ENCODE data around the gene PLXNA1. TPM values are rescaled to one million over a fixed set of nuclear protein-coding genes. Genes with fewer than 3 reads are reported as not detected.

The PLXNA1 gene
- total and polyA plus RNA-seq, 4 donors = 0.92 to 8.3 (median 4.4) TPM

- Histone ChIP-seq H3K27me3 (ENCODE audit: control insufficient read depth in 4 of 4, insufficient read depth in 4 of 4, low read length in 3 of 4) (no peaks in the 10 kb centered on the region), H3K9ac (ENCODE audit: low read depth in 1 of 2, low read length in 2 of 2) (no peak overlapping the region), H3K4me3 (ENCODE audit: low read depth in 1 of 3, low read length in 3 of 3) (no peak overlapping the region), H3K27ac (ENCODE audit: low read depth in 1 of 2, low read length in 2 of 2) (no peak overlapping the region), H3K4me1 (ENCODE audit: control insufficient read depth in 4 of 4, insufficient read depth in 4 of 4, low read length in 3 of 4) (peaks cover 0 to 2% (median 0%) of the 10 kb centered on the region in 4 donors), H3K36me3 (ENCODE audit: control insufficient read depth in 4 of 4, insufficient read depth in 3 of 4, low read depth in 1 of 4, low read length in 3 of 4) (no peaks in the 10 kb centered on the region), H3K9me3 (ENCODE audit: control insufficient read depth in 4 of 4, low read length in 3 of 4) (no peaks in the 10 kb centered on the region)
- DNase-seq (ENCODE audit: low spot score) = no peak
- 94% methylated on average over 23 of the region's 23 CpGs for WGBS
- TF ChIP-seq TAF1 (conservative IDR thresholded peaks at IDR 0.05) = no peak
- no peak for TF ChIP-seq RAD21 (IDR thresholded peaks at IDR 0.05)
- TF ChIP-seq FOXA1 (IDR thresholded peaks at IDR 0.05) = no peak
- TF ChIP-seq GABPA (IDR thresholded peaks at IDR 0.05 in 1 of 2, conservative IDR thresholded peaks at IDR 0.05 in 1 of 2) = no peak
- no peak for TF ChIP-seq CTCF (IDR thresholded peaks at IDR 0.05; ENCODE audit: low read depth, low read length, missing input control)
- no peak for TF ChIP-seq HNF4A (conservative IDR thresholded peaks at IDR 0.05)
- no peak for TF ChIP-seq REST (IDR thresholded peaks at IDR 0.05)
- no peak for TF ChIP-seq EGR1 (IDR thresholded peaks at IDR 0.05; ENCODE audit: low read depth in 2 of 2)
- TF ChIP-seq SP1 (IDR thresholded peaks at IDR 0.05) = no peak
- TF ChIP-seq YY1 (IDR thresholded peaks at IDR 0.05) = no peak
- no peak for TF ChIP-seq JUND (IDR thresholded peaks at IDR 0.05)
- no peak for TF ChIP-seq ATF3 (IDR thresholded peaks at IDR 0.05)
- TF ChIP-seq HNF4G (IDR thresholded peaks at IDR 0.05) = no peak
- TF ChIP-seq FOXA2 (IDR thresholded peaks at IDR 0.05) = no peak
- no peak for TF ChIP-seq MAX (IDR thresholded peaks at IDR 0.05)
- TF ChIP-seq NR2F2 (IDR thresholded peaks at IDR 0.05) = no peak
- no peak for TF ChIP-seq RXRA (IDR thresholded peaks at IDR 0.05)
- no peak for TF ChIP-seq ZBTB33 (IDR thresholded peaks at IDR 0.05)
Observed at GRCh38 chr3:126956866-126957650, 25.9 kb upstream of the PLXNA1 start.
